SK-N-SH treated with all-trans-retinoic acid at 6 μM for 48 hours (cell line): ENCODE data around the gene INTU.

Experiments
- CREB5 ChIP-seq: fragments of 250-450 bp; sonication (Bioruptor Pico); IDR thresholded peaks from 2 replicates; pipeline ENCODE4 v1.5.1; 2020; ENCODE audit warnings: low read depth, mild to moderate bottlenecking, moderate library complexity
- PATZ1 ChIP-seq: fragments of 250-450 bp; sonication (Bioruptor Pico); IDR thresholded peaks from 2 replicates; pipeline ENCODE4 v1.8.0; 2020; ENCODE audit warnings: mild to moderate bottlenecking, moderate library complexity, borderline replicate concordance
- TCF4 ChIP-seq: fragments of 250-450 bp; sonication (Bioruptor Pico); IDR thresholded peaks from 2 replicates; pipeline ENCODE4 v1.8.0; 2021; ENCODE audit warnings: mild to moderate bottlenecking, moderate library complexity, borderline replicate concordance

GRCh38 chr4:127643791-127644190, 11.0 kb downstream of the INTU start:
- TF ChIP-seq TCF4 (no peak), CREB5 (CRISPR knock-in tag) (no peak), PATZ1 (no peak)
